Prostate gland (tissue), 2 donors: ENCODE results near the gene ERN1. TPM values are rescaled to one million over a fixed set of nuclear protein-coding genes. Genes with fewer than 3 reads are reported as not detected.

Experiments
- DNase-seq: peaks from one replicate; pipeline ENCODE4 v3.0.0-alpha.2; 2019; ENCODE audit warnings: low spot score
- H3K27ac ChIP-seq, 2 donors: fragments of 200-600 bp; sonication (generic); 2 replicates each; pipeline ENCODE4 v1.5.1; 2017 to 2019
- H3K27me3 ChIP-seq: fragments of 200-600 bp; sonication (generic); replicated peaks from 2 replicates; pipeline ENCODE4 v1.5.1; 2019; ENCODE audit not compliant: insufficient read depth
- H3K36me3 ChIP-seq, 2 donors: fragments of 200-600 bp; sonication (generic); 1 replicate in 1 of 2; 2 replicates in 1 of 2; pipeline versions ENCODE4 v1.5.1 to v1.8.1; 2017 to 2019
- H3K4me1 ChIP-seq: fragments of 200-600 bp; sonication (generic); replicated peaks from 2 replicates; pipeline ENCODE4 v1.5.1; 2019
- H3K4me3 ChIP-seq, 2 donors: fragments of 200-600 bp; sonication (generic); 2 replicates each; pipeline ENCODE4 v1.5.1; 2017 to 2019
- H3K9me3 ChIP-seq: fragments of 200-600 bp; sonication (generic); 2 replicates; pipeline ENCODE4 v1.5.1; 2017
- POLR2A ChIP-seq: fragments of 450-650 bp; IDR thresholded peaks from one replicate; pipeline ENCODE4 v1.6.1; 2016; ENCODE audit warnings: antibody characterized with exemption, mild to moderate bottlenecking
- POLR2AphosphoS5 ChIP-seq: sonication (generic); formaldehyde crosslinking; IDR thresholded peaks from one replicate; pipeline ENCODE4 v1.6.1; 2017; ENCODE audit warnings: antibody characterized with exemption
- WGBS: methylation state at CpG from one replicate; pipeline ENCODE4 v1.1.5; 2018; 5-methylcytosine and 5-hydroxymethylcytosine counted together
- intact Hi-C: fragments of 100-400 bp; cut with DNase I; formaldehyde crosslinking; loops from one replicate; pipeline ENCODE4 v1.14.2; 2022
- total RNA-seq, 2 donors: library from RNA; depleted of rRNA; stranded (reverse); fragments of >200 nt; gene quantifications; one replicate each; pipeline ENCODE4 v1.1.0, GENCODE V29; 2016
- TF ChIP-seq, protein P1 (sequence below), 4 experiments: fragments of 200-600 bp in 2 of 4; fragments of 450-650 bp in 2 of 4; sonication (generic) in 2 of 4; IDR thresholded peaks; 1 replicate in 3 of 4; 2 replicates in 1 of 4; pipeline ENCODE4 v1.5.1; 2016 to 2019; ENCODE audit warnings: antibody characterized with exemption in 4 of 4, mild to moderate bottlenecking in 2 of 4, moderate library complexity in 2 of 4

ERN1 gene
- total RNA-seq, 2 donors from 2014 or later = 14.4 to 21.4 TPM

DNA sequence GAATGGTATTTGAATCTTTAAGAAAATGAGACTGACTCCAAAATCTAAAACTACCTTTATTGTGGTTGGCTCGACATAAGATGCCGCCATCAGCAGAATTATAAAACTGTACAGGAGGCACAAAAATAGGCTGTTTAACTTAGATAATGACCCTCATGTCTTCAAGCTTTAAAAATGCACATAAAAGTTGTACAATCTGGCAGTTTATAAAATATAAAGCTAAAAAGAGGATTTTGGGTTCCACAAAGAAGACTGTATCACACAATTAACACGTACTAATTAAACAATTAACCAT lies 90.9 kb downstream of the ERN1 start:
- intact Hi-C loops = no loop called here
- no peak for TF ChIP-seq POLR2A
- TF ChIP-seq, protein P1, sequence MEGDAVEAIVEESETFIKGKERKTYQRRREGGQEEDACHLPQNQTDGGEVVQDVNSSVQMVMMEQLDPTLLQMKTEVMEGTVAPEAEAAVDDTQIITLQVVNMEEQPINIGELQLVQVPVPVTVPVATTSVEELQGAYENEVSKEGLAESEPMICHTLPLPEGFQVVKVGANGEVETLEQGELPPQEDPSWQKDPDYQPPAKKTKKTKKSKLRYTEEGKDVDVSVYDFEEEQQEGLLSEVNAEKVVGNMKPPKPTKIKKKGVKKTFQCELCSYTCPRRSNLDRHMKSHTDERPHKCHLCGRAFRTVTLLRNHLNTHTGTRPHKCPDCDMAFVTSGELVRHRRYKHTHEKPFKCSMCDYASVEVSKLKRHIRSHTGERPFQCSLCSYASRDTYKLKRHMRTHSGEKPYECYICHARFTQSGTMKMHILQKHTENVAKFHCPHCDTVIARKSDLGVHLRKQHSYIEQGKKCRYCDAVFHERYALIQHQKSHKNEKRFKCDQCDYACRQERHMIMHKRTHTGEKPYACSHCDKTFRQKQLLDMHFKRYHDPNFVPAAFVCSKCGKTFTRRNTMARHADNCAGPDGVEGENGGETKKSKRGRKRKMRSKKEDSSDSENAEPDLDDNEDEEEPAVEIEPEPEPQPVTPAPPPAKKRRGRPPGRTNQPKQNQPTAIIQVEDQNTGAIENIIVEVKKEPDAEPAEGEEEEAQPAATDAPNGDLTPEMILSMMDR (IDR thresholded peaks at IDR 0.05) = no peak
- TF ChIP-seq POLR2AphosphoS5 = no peak
- WGBS = 91% methylated on average over 3 of the region's 3 CpGs
- H3K4me3 ChIP-seq = no peak overlapping the region
- H3K4me1 ChIP-seq = no peaks in the 10 kb centered on the region
- no peak for DNase-seq
- H3K27ac ChIP-seq = no peak overlapping the region
- H3K9me3 ChIP-seq = no peaks in the 10 kb centered on the region
- peaks cover 0 to under 1% of the 10 kb centered on the region in 2 donors for H3K36me3 ChIP-seq
- H3K27me3 ChIP-seq = no peaks in the 10 kb centered on the region

DNA sequence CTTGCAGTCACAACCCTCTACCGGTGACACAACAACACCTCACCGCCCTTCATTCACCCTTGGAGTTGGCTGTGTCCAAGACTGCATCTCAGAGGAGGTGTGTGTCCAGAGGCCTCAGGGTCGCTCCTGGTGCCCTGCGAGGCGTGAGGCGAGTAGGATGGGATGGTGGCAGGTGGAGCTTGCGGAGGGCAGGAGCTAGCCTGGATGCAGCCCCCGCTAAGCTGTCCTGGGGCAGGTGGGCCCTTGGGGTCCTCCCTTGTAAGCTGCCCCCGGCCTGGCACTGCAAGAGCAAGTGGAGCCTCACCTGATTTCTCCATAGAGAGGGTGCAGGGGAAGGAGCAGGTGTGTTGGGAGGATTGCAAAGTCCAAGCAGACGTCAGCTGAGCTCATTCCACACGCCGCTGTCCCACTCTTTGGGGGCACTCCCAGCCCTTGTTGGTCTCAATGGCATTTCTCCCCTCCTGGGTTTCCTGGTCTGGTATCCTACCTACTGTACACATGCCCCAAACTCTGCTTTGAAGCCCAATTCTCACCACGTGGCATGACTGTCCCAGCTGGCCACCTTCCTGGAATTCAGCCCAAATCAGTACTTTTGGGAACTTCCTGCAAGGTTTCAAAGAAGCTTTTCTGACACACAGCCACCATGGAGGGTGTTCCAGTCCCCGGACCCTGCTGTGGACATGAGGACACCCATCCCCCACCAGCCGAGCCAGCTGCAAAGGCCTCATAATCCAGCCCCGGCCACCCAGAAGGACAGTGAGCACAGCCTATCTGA lies 91.4 kb downstream of the ERN1 start:
- H3K27ac ChIP-seq = no peak overlapping the region
- H3K9me3 ChIP-seq = no peaks in the 10 kb centered on the region
- WGBS = 88% methylated on average over 16 of the region's 16 CpGs
- no peak for TF ChIP-seq POLR2AphosphoS5
- no peak overlapping the region for H3K4me3 ChIP-seq
- DNase-seq = no peak
- intact Hi-C loops = no loop called here
- H3K4me1 ChIP-seq = no peaks in the 10 kb centered on the region
- no peaks in the 10 kb centered on the region for H3K36me3 ChIP-seq
- no peaks in the 10 kb centered on the region for H3K27me3 ChIP-seq

DNA sequence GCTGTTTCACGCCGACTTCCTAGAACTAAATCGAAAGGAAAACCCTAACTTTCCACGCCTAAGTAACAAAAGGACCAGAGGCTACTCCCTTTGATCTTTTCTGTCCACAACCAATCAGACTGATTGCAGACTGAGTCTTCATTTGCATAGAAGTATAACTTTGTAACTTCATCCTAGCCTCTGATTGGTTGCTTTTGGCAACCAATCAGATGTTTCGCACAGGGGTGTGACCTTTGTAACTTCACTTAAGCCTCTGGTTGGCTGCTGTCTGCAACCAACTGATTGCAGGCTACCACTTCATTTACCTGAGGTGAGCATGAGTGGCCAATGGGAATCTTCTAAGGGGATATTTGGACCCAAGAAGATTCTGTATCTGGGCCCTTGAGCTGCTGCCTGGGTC lies 92.1 kb downstream of the ERN1 start:
- Histone ChIP-seq H3K4me3 (no peak overlapping the region), H3K36me3 (no peaks in the 10 kb centered on the region), H3K4me1 (no peaks in the 10 kb centered on the region), H3K9me3 (no peaks in the 10 kb centered on the region), H3K27me3 (no peaks in the 10 kb centered on the region), H3K27ac (no peak overlapping the region)
- TF ChIP-seq, protein P1 (IDR thresholded peaks at IDR 0.05) = no peak
- TF ChIP-seq POLR2A = no peak
- TF ChIP-seq POLR2AphosphoS5 = no peak
- WGBS = 97% methylated on average over 5 of the region's 5 CpGs
- no peak for DNase-seq
- intact Hi-C loops = no loop called here

DNA sequence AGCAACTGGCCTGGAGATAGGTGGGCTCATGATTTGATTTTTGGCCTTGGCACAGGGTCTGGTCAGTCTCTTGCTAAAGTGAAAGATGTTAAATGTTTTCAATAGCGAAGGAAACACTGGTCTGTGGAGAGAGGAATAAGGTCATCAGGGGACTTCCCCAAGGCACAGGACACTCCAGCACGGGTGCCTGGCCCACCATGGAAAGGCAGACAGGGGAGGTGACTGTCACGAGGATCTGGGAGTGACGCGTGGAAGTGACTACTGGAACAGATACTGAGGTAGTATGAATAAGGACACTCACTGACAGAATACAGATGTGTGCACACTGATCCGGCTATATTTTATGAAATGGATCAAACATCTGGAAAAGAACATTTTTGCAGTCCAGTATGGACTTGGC lies 92.8 kb downstream of the ERN1 start:
- intact Hi-C loops = no loop called here
- Histone ChIP-seq H3K27me3 (no peaks in the 10 kb centered on the region), H3K4me3 (no peak overlapping the region), H3K9me3 (no peaks in the 10 kb centered on the region), H3K36me3 (no peaks in the 10 kb centered on the region), H3K4me1 (no peaks in the 10 kb centered on the region), H3K27ac (no peak overlapping the region)
- no peak for TF ChIP-seq POLR2A
- no peak for TF ChIP-seq POLR2AphosphoS5
- TF ChIP-seq, protein P1 (IDR thresholded peaks at IDR 0.05) = no peak
- DNase-seq = no peak
- 86% methylated on average over 6 of the region's 6 CpGs for WGBS

DNA sequence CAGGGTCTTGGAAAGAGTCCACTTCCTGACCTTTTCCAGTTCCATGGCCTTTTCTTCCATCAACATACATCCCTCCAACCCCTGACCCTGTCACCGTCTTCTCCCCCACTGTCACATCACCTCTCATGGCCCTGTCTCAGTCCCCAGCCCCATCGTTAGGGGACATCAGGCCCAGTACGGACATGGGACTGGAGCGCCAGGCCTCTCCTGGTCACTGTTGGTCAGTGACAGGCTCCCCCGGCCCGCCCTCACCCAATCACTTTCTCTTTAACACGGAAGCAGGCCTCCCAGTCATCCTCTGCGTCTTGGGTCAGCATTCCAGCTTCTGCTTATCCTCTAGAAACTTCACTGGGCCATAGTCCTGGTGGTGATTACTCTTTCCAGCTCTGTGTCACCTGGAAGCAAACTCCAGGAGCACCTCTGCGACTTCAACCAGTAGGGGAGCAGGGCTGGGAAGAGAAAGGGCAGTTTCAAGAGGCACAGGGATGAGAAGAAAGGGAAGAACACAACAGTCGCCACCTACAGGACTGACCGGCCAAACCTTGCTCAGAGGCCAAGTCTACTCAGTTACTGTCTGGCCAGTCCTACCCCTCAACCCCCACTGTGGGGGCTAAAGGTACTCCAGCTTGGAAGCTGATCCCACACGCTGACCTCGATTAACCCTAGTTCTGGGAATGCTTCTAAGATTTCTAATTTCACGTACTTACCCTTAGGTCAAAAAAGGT lies 93.6 kb downstream of the ERN1 start:
- 88% methylated on average over 14 of the region's 14 CpGs for WGBS
- Histone ChIP-seq H3K4me3 (no peak overlapping the region), H3K27ac (no peak overlapping the region), H3K36me3 (no peaks in the 10 kb centered on the region), H3K4me1 (no peaks in the 10 kb centered on the region), H3K27me3 (no peaks in the 10 kb centered on the region), H3K9me3 (no peaks in the 10 kb centered on the region)
- intact Hi-C loops = no loop called here
- TF ChIP-seq POLR2A = no peak
- DNase-seq = no peak

DNA sequence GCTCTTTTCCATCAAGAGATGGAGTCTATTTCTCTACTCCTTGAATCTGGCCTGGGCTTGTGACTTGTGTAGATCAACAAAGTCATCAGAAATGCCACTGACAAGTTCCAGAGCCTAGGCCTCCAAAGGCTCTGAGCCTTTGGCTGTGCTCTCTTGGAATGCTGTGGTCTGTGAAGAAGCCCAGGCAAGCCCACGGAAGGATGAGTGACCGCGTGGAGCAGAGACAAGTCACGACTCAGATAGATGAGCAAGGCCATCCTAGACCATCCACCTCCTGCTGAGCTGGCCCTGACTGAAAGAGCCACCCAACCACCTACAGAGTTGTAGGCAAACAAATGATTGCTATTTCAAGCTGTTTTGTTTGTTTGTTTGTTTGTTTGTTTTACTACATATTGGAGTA lies 97.9 kb downstream of the ERN1 start:
- Histone ChIP-seq H3K4me3 (no peak overlapping the region), H3K9me3 (no peaks in the 10 kb centered on the region), H3K36me3 (no peaks in the 10 kb centered on the region), H3K4me1 (no peaks in the 10 kb centered on the region), H3K27ac (no peak overlapping the region), H3K27me3 (no peaks in the 10 kb centered on the region)
- no peak for DNase-seq
- intact Hi-C loops = no loop called here
- TF ChIP-seq, protein P1 (IDR thresholded peaks at IDR 0.05) = no peak
- TF ChIP-seq POLR2A = no peak
- no peak for TF ChIP-seq POLR2AphosphoS5
- WGBS = 86% methylated on average over 4 of the region's 4 CpGs
